SK-N-SH (cell line): Measurements from ENCODE around the gene GSG1.

Experiments
- CTCF ChIP-seq: fragments of 200-600 bp; sonication (generic); IDR thresholded peaks from 2 replicates; pipeline ENCODE4 v1.6.1; 2017; ENCODE audit warnings: antibody characterized with exemption, mild to moderate bottlenecking, moderate library complexity
- EZH2phosphoT487 ChIP-seq: fragments of 200-600 bp; sonication (generic); IDR thresholded peaks from 2 replicates; pipeline ENCODE4 v1.6.1; 2017; ENCODE audit warnings: low read depth, mixed run types, mild to moderate bottlenecking, antibody characterized with exemption, moderate library complexity, borderline replicate concordance
- FOSL2 ChIP-seq: IDR thresholded peaks from 2 replicates; pipeline ENCODE4 v1.4.0; 2012; ENCODE audit warnings: low read depth, mild to moderate bottlenecking, moderate library complexity, borderline replicate concordance
- TCF12 ChIP-seq: IDR thresholded peaks from 2 replicates; pipeline ENCODE4 v1.4.0; 2012
- YY1 ChIP-seq: IDR thresholded peaks from 2 replicates; pipeline ENCODE4 v1.4.0; 2012; ENCODE audit warnings: low read depth, mild to moderate bottlenecking

DNA sequence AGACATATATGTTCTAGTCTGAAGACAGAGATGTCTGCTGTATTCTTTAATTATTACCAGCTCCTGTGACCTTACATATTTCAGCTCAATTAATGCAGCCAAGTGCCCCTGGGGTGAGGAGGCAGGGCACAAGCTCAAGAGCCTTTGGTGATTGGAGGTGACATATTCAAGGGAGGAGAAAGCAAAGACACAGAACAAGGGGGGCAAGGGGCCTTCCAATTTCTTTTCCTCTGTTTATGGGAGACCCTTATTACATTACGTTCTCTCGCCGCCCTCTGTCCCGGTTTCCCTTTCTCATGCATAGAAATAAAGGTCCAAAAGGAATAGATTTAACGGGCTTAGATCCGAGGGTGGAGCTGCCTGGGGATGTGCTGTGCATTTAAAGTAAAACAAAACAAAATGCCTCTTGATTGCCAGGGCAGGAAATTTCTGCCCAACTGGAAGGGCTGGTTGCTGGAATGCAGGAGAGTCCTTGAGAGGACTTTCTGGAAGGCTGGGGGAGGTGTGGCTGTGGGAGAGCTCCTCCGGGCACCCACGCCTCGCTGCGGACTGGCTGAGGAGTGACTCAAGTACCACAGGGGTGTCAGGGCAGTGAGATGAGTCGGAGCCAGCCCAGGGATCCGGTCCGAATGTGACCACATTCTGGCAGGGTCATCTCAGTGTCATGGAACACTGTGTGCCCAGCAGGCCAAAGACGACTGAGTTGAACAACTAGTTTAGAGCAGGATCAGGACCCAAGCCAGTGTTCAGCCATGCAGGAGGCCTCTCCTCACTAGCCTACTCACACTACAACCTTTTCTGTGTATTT lies 32.1 kb upstream of the GSG1 start:
- TF ChIP-seq FOSL2 (peak; percentile 54; the same call in 1 of the 2 replicates), TCF12 (0 out of 2 replicates have a peak, but pooled peaks have one; percentile 46), YY1 (no peak), CTCF (peak; percentile 44), EZH2phosphoT487 (no peak)
